K562 (cell line): Measurements from ENCODE around the gene C6orf47. TPM values are rescaled to one million over a fixed set of nuclear protein-coding genes. Genes with fewer than 3 reads are reported as not detected.

ENCODE experiments used
- ARID2 ChIP-seq: fragments of 450-650 bp; IDR thresholded peaks from 2 replicates; pipeline ENCODE4 v1.6.1; 2017; ENCODE audit warnings: antibody characterized with exemption, mild to moderate bottlenecking
- CXXC5 ChIP-seq: fragments of 250-450 bp; sonication (Bioruptor Pico); IDR thresholded peaks from 2 replicates; pipeline ENCODE4 v1.8.0; 2022; ENCODE audit warnings: inconsistent platforms, mild to moderate bottlenecking, moderate library complexity
- HSF4 ChIP-seq: fragments of 250-450 bp; sonication (Bioruptor Pico); IDR thresholded peaks from 2 replicates; pipeline ENCODE4 v2.1.2; 2022; ENCODE audit warnings: mild to moderate bottlenecking, moderate library complexity, borderline replicate concordance
- KAT8 ChIP-seq: fragments of 450-650 bp; IDR thresholded peaks from 2 replicates; pipeline ENCODE4 v1.6.1; 2016; ENCODE audit warnings: low read depth, mild to moderate bottlenecking
- RAD21 ChIP-seq, 2 experiments: fragments of 250-450 bp in 1 of 2; fragments of 450-650 bp in 1 of 2; sonication (Bioruptor Pico) in 1 of 2; formaldehyde crosslinking in 1 of 2; IDR thresholded peaks in 1 of 2; conservative IDR thresholded peaks in 1 of 2; 2 replicates each; pipeline versions ENCODE4 v1.4.0 to v1.8.0; 2020 to 2022; ENCODE audit warnings: mild to moderate bottlenecking in 2 of 2, moderate library complexity in 1 of 2
- ZNF609 ChIP-seq: sonication (generic); formaldehyde crosslinking; IDR thresholded peaks from 2 replicates; pipeline ENCODE4 v1.8.1; 2023; ENCODE audit warnings: missing genetic modification reagents, mild to moderate bottlenecking, borderline replicate concordance
- polyA plus RNA-seq, 8 experiments: library from polyadenylated mRNA; depleted of rRNA in 4 of 8; stranded (reverse) in 5 of 8; unstranded in 3 of 8; fragments of >200 nt; fragmentation: Nextera tagmentation in 2 of 8; fragmentation: Illumina TruSeq in 1 of 8; extraction: Ambion mirVana in 2 of 8; extraction: Trizol in 1 of 8; gene quantifications; 2 replicates each; pipeline versions ENCODE4 v1.2.1 to v1.2.3, GENCODE V29; 2011 to 2014; ENCODE audit warnings: inconsistent platforms in 1 of 8, missing spikeins in 1 of 8
- total RNA-seq, 7 experiments: library from RNA; depleted of rRNA in 6 of 7; stranded (reverse); fragments of >200 nt in 6 of 7; fragmentation: Illumina TruSeq in 2 of 7; extraction: Trizol in 2 of 7; gene quantifications; 2 replicates each; pipeline versions ENCODE4 v1.2.1 to v1.2.3, GENCODE V29; 2011 to 2021; ENCODE audit warnings: low replicate concordance in 1 of 7
- TF ChIP-seq, protein P1 (sequence below): sonication (generic); formaldehyde crosslinking; IDR thresholded peaks from 2 replicates; pipeline ENCODE4 v1.8.0; 2023; ENCODE audit warnings: missing genetic modification reagents, mild to moderate bottlenecking, borderline replicate concordance
- TF ChIP-seq, protein P2 (sequence below): IDR thresholded peaks from 2 replicates; pipeline ENCODE4 v1.6.1; 2011; ENCODE audit warnings: borderline replicate concordance, low read depth, mild to moderate bottlenecking, moderate library complexity, low read length; ENCODE audit not compliant: insufficient read depth, poor library complexity, severe bottlenecking
- TF ChIP-seq, protein P3 (sequence below): sonication (generic); formaldehyde crosslinking; IDR thresholded peaks from 2 replicates; pipeline ENCODE4 v1.8.0; 2022; ENCODE audit warnings: mild to moderate bottlenecking, low read depth, missing genetic modification reagents
- TF ChIP-seq, protein P4 (sequence below): sonication (generic); formaldehyde crosslinking; IDR thresholded peaks from 2 replicates; pipeline ENCODE4 v1.9.0; 2022; ENCODE audit warnings: mild to moderate bottlenecking, missing genetic modification reagents

C6orf47 gene
- total and polyA plus RNA-seq, 9 of the 15 experiments (the other 6 are each of a cell fraction or from before 2014, with no cell fraction given): 0.14 to 43.8 (median 27.0) TPM

GRCh38 chr6:31689249-31690110, 28.9 kb upstream of the C6orf47 start (continued):
- TF ChIP-seq, protein P1, sequence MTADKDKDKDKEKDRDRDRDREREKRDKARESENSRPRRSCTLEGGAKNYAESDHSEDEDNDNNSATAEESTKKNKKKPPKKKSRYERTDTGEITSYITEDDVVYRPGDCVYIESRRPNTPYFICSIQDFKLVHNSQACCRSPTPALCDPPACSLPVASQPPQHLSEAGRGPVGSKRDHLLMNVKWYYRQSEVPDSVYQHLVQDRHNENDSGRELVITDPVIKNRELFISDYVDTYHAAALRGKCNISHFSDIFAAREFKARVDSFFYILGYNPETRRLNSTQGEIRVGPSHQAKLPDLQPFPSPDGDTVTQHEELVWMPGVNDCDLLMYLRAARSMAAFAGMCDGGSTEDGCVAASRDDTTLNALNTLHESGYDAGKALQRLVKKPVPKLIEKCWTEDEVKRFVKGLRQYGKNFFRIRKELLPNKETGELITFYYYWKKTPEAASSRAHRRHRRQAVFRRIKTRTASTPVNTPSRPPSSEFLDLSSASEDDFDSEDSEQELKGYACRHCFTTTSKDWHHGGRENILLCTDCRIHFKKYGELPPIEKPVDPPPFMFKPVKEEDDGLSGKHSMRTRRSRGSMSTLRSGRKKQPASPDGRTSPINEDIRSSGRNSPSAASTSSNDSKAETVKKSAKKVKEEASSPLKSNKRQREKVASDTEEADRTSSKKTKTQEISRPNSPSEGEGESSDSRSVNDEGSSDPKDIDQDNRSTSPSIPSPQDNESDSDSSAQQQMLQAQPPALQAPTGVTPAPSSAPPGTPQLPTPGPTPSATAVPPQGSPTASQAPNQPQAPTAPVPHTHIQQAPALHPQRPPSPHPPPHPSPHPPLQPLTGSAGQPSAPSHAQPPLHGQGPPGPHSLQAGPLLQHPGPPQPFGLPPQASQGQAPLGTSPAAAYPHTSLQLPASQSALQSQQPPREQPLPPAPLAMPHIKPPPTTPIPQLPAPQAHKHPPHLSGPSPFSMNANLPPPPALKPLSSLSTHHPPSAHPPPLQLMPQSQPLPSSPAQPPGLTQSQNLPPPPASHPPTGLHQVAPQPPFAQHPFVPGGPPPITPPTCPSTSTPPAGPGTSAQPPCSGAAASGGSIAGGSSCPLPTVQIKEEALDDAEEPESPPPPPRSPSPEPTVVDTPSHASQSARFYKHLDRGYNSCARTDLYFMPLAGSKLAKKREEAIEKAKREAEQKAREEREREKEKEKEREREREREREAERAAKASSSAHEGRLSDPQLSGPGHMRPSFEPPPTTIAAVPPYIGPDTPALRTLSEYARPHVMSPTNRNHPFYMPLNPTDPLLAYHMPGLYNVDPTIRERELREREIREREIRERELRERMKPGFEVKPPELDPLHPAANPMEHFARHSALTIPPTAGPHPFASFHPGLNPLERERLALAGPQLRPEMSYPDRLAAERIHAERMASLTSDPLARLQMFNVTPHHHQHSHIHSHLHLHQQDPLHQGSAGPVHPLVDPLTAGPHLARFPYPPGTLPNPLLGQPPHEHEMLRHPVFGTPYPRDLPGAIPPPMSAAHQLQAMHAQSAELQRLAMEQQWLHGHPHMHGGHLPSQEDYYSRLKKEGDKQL (CRISPR knock-in tag): 0 out of 2 replicates have a peak, but pooled peaks have one; percentile 81
- TF ChIP-seq, protein P2, sequence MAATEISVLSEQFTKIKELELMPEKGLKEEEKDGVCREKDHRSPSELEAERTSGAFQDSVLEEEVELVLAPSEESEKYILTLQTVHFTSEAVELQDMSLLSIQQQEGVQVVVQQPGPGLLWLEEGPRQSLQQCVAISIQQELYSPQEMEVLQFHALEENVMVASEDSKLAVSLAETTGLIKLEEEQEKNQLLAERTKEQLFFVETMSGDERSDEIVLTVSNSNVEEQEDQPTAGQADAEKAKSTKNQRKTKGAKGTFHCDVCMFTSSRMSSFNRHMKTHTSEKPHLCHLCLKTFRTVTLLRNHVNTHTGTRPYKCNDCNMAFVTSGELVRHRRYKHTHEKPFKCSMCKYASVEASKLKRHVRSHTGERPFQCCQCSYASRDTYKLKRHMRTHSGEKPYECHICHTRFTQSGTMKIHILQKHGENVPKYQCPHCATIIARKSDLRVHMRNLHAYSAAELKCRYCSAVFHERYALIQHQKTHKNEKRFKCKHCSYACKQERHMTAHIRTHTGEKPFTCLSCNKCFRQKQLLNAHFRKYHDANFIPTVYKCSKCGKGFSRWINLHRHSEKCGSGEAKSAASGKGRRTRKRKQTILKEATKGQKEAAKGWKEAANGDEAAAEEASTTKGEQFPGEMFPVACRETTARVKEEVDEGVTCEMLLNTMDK: peak; percentile 86
- TF ChIP-seq ZNF609 (CRISPR knock-in tag) (0 out of 2 replicates have a peak, but pooled peaks have one; percentile 56), RAD21 (CRISPR knock-in tag; conservative IDR thresholded peaks at IDR 0.05 in 1 of 2, IDR thresholded peaks at IDR 0.05 in 1 of 2) (peak in 1 of 2 experiments; percentile 45; a peak in 2 of 4 replicates), ARID2 (no peak; the same call in 1 of the 2 replicates), HSF4 (0 out of 2 replicates have a peak, but pooled peaks have one; percentile 37), KAT8 (0 out of 2 replicates have a peak, but pooled peaks have one; percentile 2), CXXC5 (CRISPR knock-in tag) (no peak)
- TF ChIP-seq, protein P3, sequence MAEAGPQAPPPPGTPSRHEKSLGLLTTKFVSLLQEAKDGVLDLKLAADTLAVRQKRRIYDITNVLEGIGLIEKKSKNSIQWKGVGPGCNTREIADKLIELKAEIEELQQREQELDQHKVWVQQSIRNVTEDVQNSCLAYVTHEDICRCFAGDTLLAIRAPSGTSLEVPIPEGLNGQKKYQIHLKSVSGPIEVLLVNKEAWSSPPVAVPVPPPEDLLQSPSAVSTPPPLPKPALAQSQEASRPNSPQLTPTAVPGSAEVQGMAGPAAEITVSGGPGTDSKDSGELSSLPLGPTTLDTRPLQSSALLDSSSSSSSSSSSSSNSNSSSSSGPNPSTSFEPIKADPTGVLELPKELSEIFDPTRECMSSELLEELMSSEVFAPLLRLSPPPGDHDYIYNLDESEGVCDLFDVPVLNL (CRISPR knock-in tag): no peak
- TF ChIP-seq, protein P4, sequence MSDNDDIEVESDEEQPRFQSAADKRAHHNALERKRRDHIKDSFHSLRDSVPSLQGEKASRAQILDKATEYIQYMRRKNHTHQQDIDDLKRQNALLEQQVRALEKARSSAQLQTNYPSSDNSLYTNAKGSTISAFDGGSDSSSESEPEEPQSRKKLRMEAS (CRISPR knock-in tag): peak; percentile 12; the same call in 1 of the 2 replicates
